ENCODE results near the gene ASAP3. TPM values are rescaled to one million over a fixed set of nuclear protein-coding genes. Genes with fewer than 3 reads are reported as not detected.

ASAP3 gene
- total and polyA plus RNA-seq, 4 donors: 8.3 to 25.9 (median 16.7) TPM

- 7% methylated on average over 15 of the region's 15 CpGs for WGBS
- H3K27ac ChIP-seq (ENCODE audit: low read depth in 1 of 2, low read length in 2 of 2): peak overlapping the region; percentile 33 to 89
- no peaks in the 10 kb centered on the region for H3K27me3 ChIP-seq (ENCODE audit: control insufficient read depth in 4 of 4, insufficient read depth in 4 of 4, low read length in 3 of 4)
- H3K4me1 ChIP-seq (ENCODE audit: control insufficient read depth in 4 of 4, insufficient read depth in 4 of 4, low read length in 3 of 4): peaks cover 19 to 65% (median 37%) of the 10 kb centered on the region in 4 donors
- no peaks in the 10 kb centered on the region for H3K9me3 ChIP-seq (ENCODE audit: control insufficient read depth in 4 of 4, low read length in 3 of 4)
- DNase-seq (ENCODE audit: low spot score): peak; percentile 76
- TF ChIP-seq FOXA2 (IDR thresholded peaks at IDR 0.05) (no peak), REST (IDR thresholded peaks at IDR 0.05) (no peak), FOXA1 (IDR thresholded peaks at IDR 0.05) (no peak), GABPA (IDR thresholded peaks at IDR 0.05 in 1 of 2, conservative IDR thresholded peaks at IDR 0.05 in 1 of 2) (peak in 1 of 2 donors; percentile 37), TAF1 (conservative IDR thresholded peaks at IDR 0.05) (no peak), MAX (IDR thresholded peaks at IDR 0.05) (no peak), SP1 (IDR thresholded peaks at IDR 0.05) (peak; percentile 3)
- peak overlapping the region; percentile 29 to 80 for H3K9ac ChIP-seq (ENCODE audit: low read depth in 1 of 2, low read length in 2 of 2)
- no peaks in the 10 kb centered on the region for H3K36me3 ChIP-seq (ENCODE audit: control insufficient read depth in 4 of 4, insufficient read depth in 3 of 4, low read depth in 1 of 4, low read length in 3 of 4)
- H3K4me3 ChIP-seq (ENCODE audit: low read depth in 1 of 3, low read length in 3 of 3): peak overlapping the region; percentile 36 to 79 (median 58)
Measured at GRCh38 chr1:23422241-23422877, 61.6 kb downstream of the ASAP3 start.

GRCh38 chr1:23421753-23422240 lies 62.2 kb downstream of the ASAP3 start:
- no peak for DNase-seq (ENCODE audit: low spot score)
- Histone ChIP-seq H3K4me1 (ENCODE audit: control insufficient read depth in 4 of 4, insufficient read depth in 4 of 4, low read length in 3 of 4) (peaks cover 19 to 65% (median 38%) of the 10 kb centered on the region in 4 donors), H3K4me3 (ENCODE audit: low read depth in 1 of 3, low read length in 3 of 3) (peak overlapping the region; percentile 36 to 79 (median 36)), H3K27ac (ENCODE audit: low read depth in 1 of 2, low read length in 2 of 2) (peak overlapping the region; percentile 33 to 89), H3K36me3 (ENCODE audit: control insufficient read depth in 4 of 4, insufficient read depth in 3 of 4, low read depth in 1 of 4, low read length in 3 of 4) (peaks cover 0 to 3% (median under 1%) of the 10 kb centered on the region in 4 donors), H3K9me3 (ENCODE audit: control insufficient read depth in 4 of 4, low read length in 3 of 4) (no peaks in the 10 kb centered on the region), H3K9ac (ENCODE audit: low read depth in 1 of 2, low read length in 2 of 2) (no peak overlapping the region), H3K27me3 (ENCODE audit: control insufficient read depth in 4 of 4, insufficient read depth in 4 of 4, low read length in 3 of 4) (no peaks in the 10 kb centered on the region)
- 27% methylated on average over 6 of the region's 6 CpGs for WGBS
- TF ChIP-seq HNF4G (IDR thresholded peaks at IDR 0.05): no peak
- TF ChIP-seq JUND (IDR thresholded peaks at IDR 0.05): peak in 1 of 2 donors; percentile 21
- peak; percentile 73 for TF ChIP-seq FOXA1 (IDR thresholded peaks at IDR 0.05)
- TF ChIP-seq NR2F2 (IDR thresholded peaks at IDR 0.05): no peak
- no peak for TF ChIP-seq ATF3 (IDR thresholded peaks at IDR 0.05)
- TF ChIP-seq TAF1 (conservative IDR thresholded peaks at IDR 0.05): peak; percentile 47
- peak; percentile 76 for TF ChIP-seq FOXA2 (IDR thresholded peaks at IDR 0.05)
- TF ChIP-seq RXRA (IDR thresholded peaks at IDR 0.05): peak; percentile 50 to 71
- TF ChIP-seq MAX (IDR thresholded peaks at IDR 0.05): peak; percentile 60
- TF ChIP-seq GABPA (IDR thresholded peaks at IDR 0.05 in 1 of 2, conservative IDR thresholded peaks at IDR 0.05 in 1 of 2): no peak
- peak; percentile 39 for TF ChIP-seq REST (IDR thresholded peaks at IDR 0.05)
- peak; percentile 73 for TF ChIP-seq SP1 (IDR thresholded peaks at IDR 0.05)
- peak in 1 of 2 donors; percentile 53 for TF ChIP-seq HNF4A (conservative IDR thresholded peaks at IDR 0.05)
- peak; percentile 30 for TF ChIP-seq CTCF (IDR thresholded peaks at IDR 0.05; ENCODE audit: low read depth, low read length, missing input control)
- TF ChIP-seq RAD21 (IDR thresholded peaks at IDR 0.05): peak; percentile 62 to 76
- TF ChIP-seq ZBTB33 (IDR thresholded peaks at IDR 0.05): peak; percentile 7
